IMR-90 (cell line): ENCODE measurements around the gene SEC16B.

Source experiments
- BHLHE40 ChIP-seq: fragments of 150-350 bp; IDR thresholded peaks from 2 replicates; pipeline ENCODE4 v1.6.1; 2016; ENCODE audit warnings: mild to moderate bottlenecking, low read depth, low read length
- CEBPB ChIP-seq: IDR thresholded peaks from 2 replicates; pipeline ENCODE4 v1.6.1; 2012; ENCODE audit warnings: low read depth, low read length, improper control_type of control experiment
- CTCF ChIP-seq: conservative IDR thresholded peaks from 2 replicates; pipeline ENCODE4 v1.5.1; 2012; ENCODE audit warnings: mild to moderate bottlenecking, low read depth, low read length, improper control_type of control experiment
- ELK1 ChIP-seq: fragments of 150-350 bp; IDR thresholded peaks from 2 replicates; pipeline ENCODE4 v1.6.1; 2016; ENCODE audit warnings: low read depth, mild to moderate bottlenecking, low read length, moderate library complexity, borderline replicate concordance
- FOS ChIP-seq: fragments of 150-350 bp; IDR thresholded peaks from 2 replicates; pipeline ENCODE4 v1.6.1; 2016; ENCODE audit warnings: low read depth, low read length
- MAFK ChIP-seq: IDR thresholded peaks from 2 replicates; pipeline ENCODE4 v1.6.1; 2012; ENCODE audit warnings: low read depth, low read length, improper control_type of control experiment
- MAZ ChIP-seq: IDR thresholded peaks from 2 replicates; pipeline ENCODE4 v1.6.1; 2012; ENCODE audit warnings: low read depth, mild to moderate bottlenecking, low read length, improper control_type of control experiment, moderate library complexity, borderline replicate concordance
- MXI1 ChIP-seq: IDR thresholded peaks from 2 replicates; pipeline ENCODE4 v1.6.1; 2012; ENCODE audit warnings: low read depth, mild to moderate bottlenecking, low read length, moderate library complexity, borderline replicate concordance
- NFE2L2 ChIP-seq: fragments of 150-350 bp; IDR thresholded peaks from 2 replicates; pipeline ENCODE4 v1.6.1; 2016; ENCODE audit warnings: low read depth, mild to moderate bottlenecking, low read length
- POLR2A ChIP-seq: IDR thresholded peaks from 2 replicates; pipeline ENCODE4 v1.6.1; 2012; ENCODE audit warnings: mild to moderate bottlenecking, low read depth, low read length
- RAD21 ChIP-seq: IDR thresholded peaks from 2 replicates; pipeline ENCODE4 v1.6.1; 2012; ENCODE audit warnings: low read length, improper control_type of control experiment
- RFX5 ChIP-seq: IDR thresholded peaks from 2 replicates; pipeline ENCODE4 v1.8.0; 2012; ENCODE audit warnings: low read depth, mild to moderate bottlenecking, low read length, moderate library complexity
- SMC3 ChIP-seq: fragments of 150-350 bp; IDR thresholded peaks from 2 replicates; pipeline ENCODE4 v1.6.1; 2016; ENCODE audit warnings: low read depth, mild to moderate bottlenecking, antibody characterized with exemption, low read length, moderate library complexity

- no peak for TF ChIP-seq CTCF
- no peak for TF ChIP-seq MXI1
- TF ChIP-seq POLR2A = no peak
- no peak for TF ChIP-seq FOS
- TF ChIP-seq RAD21 = no peak
- TF ChIP-seq MAFK = no peak
- no peak for TF ChIP-seq BHLHE40
- TF ChIP-seq CEBPB = no peak
- TF ChIP-seq NFE2L2 = no peak
- TF ChIP-seq ELK1 = no peak
- no peak for TF ChIP-seq SMC3
- TF ChIP-seq MAZ = no peak
- TF ChIP-seq RFX5 = no peak
These were observed 34.9 kb downstream of the SEC16B start for GRCh38 chr1:177934927-177935326.
